Measurements from ENCODE around the gene STARD5. TPM values are rescaled to one million over a fixed set of nuclear protein-coding genes. Genes with fewer than 3 reads are reported as not detected.

Gene STARD5
- total and polyA plus RNA-seq, 8 donors = 3.8 to 6.6 (median 5.2) TPM

DNA sequence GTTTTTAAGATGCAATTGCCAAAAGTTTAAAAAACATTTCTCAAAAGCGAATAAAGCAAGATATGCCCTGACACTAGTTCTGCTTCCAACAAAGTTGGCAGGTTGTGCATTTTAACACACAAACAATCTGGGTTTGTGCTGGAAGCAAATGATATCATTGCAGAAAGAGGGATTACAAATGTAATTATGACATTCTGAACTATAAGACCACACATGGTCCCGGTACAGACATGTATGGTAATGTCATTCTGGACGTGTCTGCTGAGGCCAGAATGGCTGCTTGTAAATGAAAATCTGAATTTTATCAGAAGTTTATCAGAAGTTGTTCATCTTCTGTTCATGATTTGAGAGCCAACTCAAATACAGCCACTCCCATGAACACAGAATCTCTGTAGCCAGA lies 39.3 kb upstream of the STARD5 start:
- no peak for DNase-seq
- no peak for ATAC-seq

GRCh38 chr15:81362790-81363189 lies 38.8 kb upstream of the STARD5 start:
- H3K4me1 ChIP-seq = no peaks in the 10 kb centered on the region
- ATAC-seq (no peak), DNase-seq (no peak)
- no peaks in the 10 kb centered on the region for H3K9me3 ChIP-seq
- TF ChIP-seq CTCF (IDR thresholded peaks at IDR 0.05) = no peak
- no peaks in the 10 kb centered on the region for H3K27me3 ChIP-seq
- H3K27ac ChIP-seq = no peak overlapping the region
- no peaks in the 10 kb centered on the region for H3K36me3 ChIP-seq
- H3K4me3 ChIP-seq = no peak overlapping the region
- intact Hi-C loops (cut with DNase I) = no loop called here

More for the DNA sequence above, 39.3 kb upstream of the STARD5 start:
- no peak overlapping the region for H3K27ac ChIP-seq
- no peaks in the 10 kb centered on the region for H3K4me1 ChIP-seq
- no peaks in the 10 kb centered on the region for H3K27me3 ChIP-seq
- no peaks in the 10 kb centered on the region for H3K9me3 ChIP-seq
- intact Hi-C loops (cut with DNase I) = no loop called here
- H3K4me3 ChIP-seq = no peak overlapping the region
- H3K36me3 ChIP-seq = no peaks in the 10 kb centered on the region
- no peak for TF ChIP-seq CTCF (IDR thresholded peaks at IDR 0.05)

GRCh38 chr15:81361891-81362290 lies 38.0 kb upstream of the STARD5 start:
- no peak overlapping the region for H3K27ac ChIP-seq
- intact Hi-C loops (cut with DNase I) = no loop called here
- DNase-seq (no peak), ATAC-seq (no peak)
- no peaks in the 10 kb centered on the region for H3K36me3 ChIP-seq
- no peaks in the 10 kb centered on the region for H3K4me1 ChIP-seq
- no peak overlapping the region for H3K4me3 ChIP-seq
- H3K27me3 ChIP-seq = no peaks in the 10 kb centered on the region
- no peak for TF ChIP-seq CTCF (IDR thresholded peaks at IDR 0.05)
- no peaks in the 10 kb centered on the region for H3K9me3 ChIP-seq

- Histone ChIP-seq H3K27me3 (no peaks in the 10 kb centered on the region), H3K4me3 (no peak overlapping the region), H3K4me1 (no peaks in the 10 kb centered on the region), H3K36me3 (no peaks in the 10 kb centered on the region), H3K27ac (no peak overlapping the region), H3K9me3 (no peaks in the 10 kb centered on the region)
- ATAC-seq (no peak), DNase-seq (no peak)
- intact Hi-C loops (cut with DNase I) = no loop called here
- TF ChIP-seq CTCF (IDR thresholded peaks at IDR 0.05) = no peak
Observed at GRCh38 chr15:81360491-81360890, 36.5 kb upstream of the STARD5 start.

DNA sequence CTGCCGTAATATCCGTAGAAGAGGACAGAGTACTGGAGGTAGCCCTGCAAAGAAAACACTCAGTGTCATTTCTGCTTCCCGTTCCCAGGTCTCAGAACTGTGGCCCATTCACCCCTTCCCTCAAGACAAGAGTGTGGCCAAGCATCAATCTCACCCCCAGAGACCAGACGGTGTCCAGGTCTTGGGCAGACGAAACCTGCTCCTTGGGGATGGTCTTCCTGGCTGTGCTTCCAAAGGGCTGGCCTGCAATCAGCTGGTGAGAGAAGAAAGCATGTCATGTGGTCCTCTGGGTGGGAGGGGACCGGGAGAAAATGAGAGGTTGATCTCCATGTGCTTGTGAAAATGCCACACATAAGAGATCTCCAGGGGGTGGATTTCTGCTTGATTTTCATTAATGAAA lies 34.3 kb upstream of the STARD5 start:
- no peak for TF ChIP-seq CTCF (IDR thresholded peaks at IDR 0.05)
- no peaks in the 10 kb centered on the region for H3K4me1 ChIP-seq
- no peak overlapping the region for H3K27ac ChIP-seq
- H3K27me3 ChIP-seq = no peaks in the 10 kb centered on the region
- ATAC-seq = no peak
- intact Hi-C loops (cut with DNase I) = no loop called here
- H3K4me3 ChIP-seq = no peak overlapping the region
- H3K36me3 ChIP-seq = no peaks in the 10 kb centered on the region
- DNase-seq = no peak
- H3K9me3 ChIP-seq = no peaks in the 10 kb centered on the region
